Progenitor cell of endocrine pancreas (in vitro differentiated cells): Measurements from ENCODE around the gene GNAT3. TPM values are rescaled to one million over a fixed set of nuclear protein-coding genes. Genes with fewer than 3 reads are reported as not detected.

Source experiments
- DNase-seq: peaks from one replicate; pipeline ENCODE4 v3.0.0; 2021; ENCODE audit warnings: low spot score; ENCODE audit not compliant: unreplicated experiment
- H3K27ac Mint-ChIP-seq: 2 replicates; pipeline ENCODE4 v1.8.0; 2021; ENCODE audit warnings: mild to moderate bottlenecking, moderate library complexity, mixed read lengths
- H3K27me3 Mint-ChIP-seq: 2 replicates; pipeline ENCODE4 v1.8.0; 2021; ENCODE audit warnings: mixed read lengths
- H3K36me3 Mint-ChIP-seq: 2 replicates; pipeline ENCODE4 v1.8.0; 2022; ENCODE audit warnings: mixed read lengths; ENCODE audit not compliant: insufficient read depth
- H3K4me1 Mint-ChIP-seq: 2 replicates; pipeline ENCODE4 v1.8.0; 2021; ENCODE audit warnings: low read depth, mixed read lengths
- H3K4me3 Mint-ChIP-seq: 2 replicates; pipeline ENCODE4 v1.8.0; 2021; ENCODE audit warnings: low read depth, mild to moderate bottlenecking, moderate library complexity, mixed read lengths
- H3K9me3 Mint-ChIP-seq: 2 replicates; pipeline ENCODE4 v1.8.0; 2021; ENCODE audit warnings: low read depth, mixed read lengths
- total RNA-seq: library from RNA; stranded (reverse); gene quantifications from 2 replicates; pipeline ENCODE4 v1.2.1, GENCODE V29; 2021
- TF ChIP-seq, protein P1 (sequence below): fragments of 200-600 bp; sonication (generic); IDR thresholded peaks from one replicate; pipeline ENCODE4 v1.5.0; 2021; ENCODE audit warnings: antibody characterized with exemption, mild to moderate bottlenecking; ENCODE audit not compliant: unreplicated experiment

The GNAT3 gene
- total RNA-seq, 1 donor from 2014 or later, result not detected

DNA sequence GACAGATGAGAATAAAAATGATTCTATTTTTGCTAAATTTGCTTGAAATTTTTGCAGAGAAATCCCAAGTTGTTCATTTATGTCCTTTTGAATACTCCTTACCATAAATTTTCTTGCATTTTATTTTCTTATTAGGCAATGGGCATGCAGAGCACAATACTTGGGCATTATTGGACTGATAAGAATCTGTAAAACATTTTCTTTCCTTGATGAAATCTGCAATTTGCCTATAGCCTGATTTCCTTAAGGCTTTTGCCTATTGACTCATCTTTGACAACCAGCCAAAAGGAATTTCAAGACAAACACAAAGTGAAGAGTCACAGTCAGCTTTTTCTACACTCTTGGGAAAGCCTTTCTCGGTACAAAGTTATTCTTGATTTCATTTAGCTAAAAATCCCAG, 30.5 kb upstream of the GNAT3 start:
- no peak overlapping the region for H3K4me3 Mint-ChIP-seq
- H3K9me3 Mint-ChIP-seq, result peaks cover 20% of the 10 kb centered on the region
- TF ChIP-seq, protein P1, sequence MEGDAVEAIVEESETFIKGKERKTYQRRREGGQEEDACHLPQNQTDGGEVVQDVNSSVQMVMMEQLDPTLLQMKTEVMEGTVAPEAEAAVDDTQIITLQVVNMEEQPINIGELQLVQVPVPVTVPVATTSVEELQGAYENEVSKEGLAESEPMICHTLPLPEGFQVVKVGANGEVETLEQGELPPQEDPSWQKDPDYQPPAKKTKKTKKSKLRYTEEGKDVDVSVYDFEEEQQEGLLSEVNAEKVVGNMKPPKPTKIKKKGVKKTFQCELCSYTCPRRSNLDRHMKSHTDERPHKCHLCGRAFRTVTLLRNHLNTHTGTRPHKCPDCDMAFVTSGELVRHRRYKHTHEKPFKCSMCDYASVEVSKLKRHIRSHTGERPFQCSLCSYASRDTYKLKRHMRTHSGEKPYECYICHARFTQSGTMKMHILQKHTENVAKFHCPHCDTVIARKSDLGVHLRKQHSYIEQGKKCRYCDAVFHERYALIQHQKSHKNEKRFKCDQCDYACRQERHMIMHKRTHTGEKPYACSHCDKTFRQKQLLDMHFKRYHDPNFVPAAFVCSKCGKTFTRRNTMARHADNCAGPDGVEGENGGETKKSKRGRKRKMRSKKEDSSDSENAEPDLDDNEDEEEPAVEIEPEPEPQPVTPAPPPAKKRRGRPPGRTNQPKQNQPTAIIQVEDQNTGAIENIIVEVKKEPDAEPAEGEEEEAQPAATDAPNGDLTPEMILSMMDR, result no peak
- H3K36me3 Mint-ChIP-seq, result peaks cover 2% of the 10 kb centered on the region
- no peak for DNase-seq
- no peaks in the 10 kb centered on the region for H3K27me3 Mint-ChIP-seq
- no peak overlapping the region for H3K27ac Mint-ChIP-seq
- no peaks in the 10 kb centered on the region for H3K4me1 Mint-ChIP-seq

DNA sequence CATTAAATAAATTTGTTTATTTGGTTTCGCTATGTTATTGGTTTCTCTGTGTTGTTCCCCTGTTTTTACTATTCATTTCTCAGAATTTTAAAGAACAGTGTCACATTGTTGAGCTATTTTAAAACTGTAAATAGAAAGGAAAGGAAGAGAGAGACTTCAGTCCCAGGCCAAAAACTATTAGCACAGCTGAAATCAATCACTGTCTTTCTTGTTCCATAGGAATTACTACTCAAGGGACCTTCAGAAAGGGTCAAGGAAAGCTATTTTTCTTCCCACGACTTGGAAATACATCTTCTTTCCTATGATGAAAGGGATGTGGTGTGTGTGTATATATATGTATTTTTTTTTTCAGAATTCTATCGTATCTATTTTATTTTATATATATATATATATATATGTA, 29.0 kb upstream of the GNAT3 start:
- peaks cover 2% of the 10 kb centered on the region for H3K36me3 Mint-ChIP-seq
- TF ChIP-seq, protein P1, result no peak

DNA sequence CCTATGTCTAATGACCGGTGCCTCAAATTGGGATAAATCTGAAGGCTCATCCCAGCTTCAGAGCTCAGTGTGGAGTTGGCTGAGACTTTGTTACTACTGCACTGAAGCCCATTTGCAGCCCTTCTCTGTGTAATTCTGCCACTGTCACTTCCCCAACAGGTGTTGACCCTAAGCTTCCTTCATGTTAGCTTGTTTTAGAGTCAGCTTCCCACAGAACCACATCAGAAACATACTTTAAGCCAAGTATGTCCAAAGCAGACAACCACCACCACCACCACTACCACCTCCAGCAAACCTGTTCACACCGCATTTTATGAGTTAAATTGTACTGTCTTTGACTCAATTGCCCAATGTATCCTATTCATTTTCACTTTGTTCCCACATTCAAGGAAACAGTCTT, 25.2 kb upstream of the GNAT3 start:
- H3K27ac Mint-ChIP-seq, result no peak overlapping the region
- no peak overlapping the region for H3K4me3 Mint-ChIP-seq
- no peak for DNase-seq
- TF ChIP-seq, protein P1, result no peak
- no peaks in the 10 kb centered on the region for H3K36me3 Mint-ChIP-seq
- no peaks in the 10 kb centered on the region for H3K27me3 Mint-ChIP-seq
- H3K4me1 Mint-ChIP-seq, result peaks cover 2% of the 10 kb centered on the region
- H3K9me3 Mint-ChIP-seq, result peaks cover 12% of the 10 kb centered on the region

More for the DNA sequence above, 29.0 kb upstream of the GNAT3 start:
- Mint-ChIP-seq H3K27ac (no peak overlapping the region), H3K4me3 (no peak overlapping the region), H3K9me3 (peaks cover 10% of the 10 kb centered on the region), H3K4me1 (no peaks in the 10 kb centered on the region), H3K27me3 (no peaks in the 10 kb centered on the region)
- no peak for DNase-seq

DNA sequence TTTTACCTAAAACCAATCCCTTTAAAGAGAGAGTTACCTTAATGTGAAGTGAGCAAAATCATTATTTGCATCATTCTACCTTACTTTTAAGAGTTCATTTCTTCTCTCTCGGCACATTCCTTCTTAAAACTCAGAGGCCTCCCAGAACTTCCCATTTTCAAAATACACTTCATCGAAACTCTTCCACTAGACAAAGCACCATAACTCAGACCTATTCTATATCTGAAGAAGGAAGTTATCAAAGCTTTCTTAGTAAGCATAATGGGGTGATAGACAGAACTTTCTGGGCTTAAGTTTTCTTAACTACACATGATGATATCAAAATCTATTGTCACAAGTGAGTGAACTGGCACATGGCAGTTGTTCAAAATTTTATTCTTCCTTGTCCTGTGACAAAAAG, 24.6 kb upstream of the GNAT3 start:
- Mint-ChIP-seq H3K4me3 (no peak overlapping the region), H3K27me3 (no peaks in the 10 kb centered on the region), H3K4me1 (peaks cover 2% of the 10 kb centered on the region), H3K9me3 (peaks cover 14% of the 10 kb centered on the region), H3K27ac (no peak overlapping the region), H3K36me3 (no peaks in the 10 kb centered on the region)
- TF ChIP-seq, protein P1, result no peak
- DNase-seq, result no peak

DNA sequence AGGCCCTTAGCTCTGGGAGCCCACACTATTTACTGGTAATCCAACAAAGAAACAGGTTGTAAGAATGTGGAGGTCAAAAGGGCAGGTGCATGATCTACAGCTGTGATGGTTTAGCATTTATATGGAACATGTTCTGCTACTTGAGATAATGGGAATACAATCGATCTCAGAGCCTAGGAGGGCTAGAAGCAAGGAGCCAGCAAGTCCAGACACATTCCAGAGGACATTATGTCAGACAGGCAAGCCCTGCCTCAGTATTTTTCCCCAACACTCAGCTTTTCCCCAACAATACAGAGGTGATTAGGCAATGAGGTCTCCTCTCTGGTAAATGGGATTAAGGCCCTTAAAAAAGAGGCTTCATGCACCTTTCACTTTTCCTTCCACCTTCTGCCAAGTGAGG, 21.4 kb upstream of the GNAT3 start:
- H3K36me3 Mint-ChIP-seq, result no peaks in the 10 kb centered on the region
- no peaks in the 10 kb centered on the region for H3K27me3 Mint-ChIP-seq
- no peak for DNase-seq
- H3K27ac Mint-ChIP-seq, result peak overlapping the region; percentile 50
- H3K4me1 Mint-ChIP-seq, result peaks cover 2% of the 10 kb centered on the region
- TF ChIP-seq, protein P1, result no peak
- no peak overlapping the region for H3K4me3 Mint-ChIP-seq
- H3K9me3 Mint-ChIP-seq, result peaks cover 19% of the 10 kb centered on the region
